AG04450 (cell line): ENCODE results near the gene CLDN3. TPM values are rescaled to one million over a fixed set of nuclear protein-coding genes. Genes with fewer than 3 reads are reported as not detected.
"Not testable (repeated sequence)": the region's sequence is repeated elsewhere in the genome, so short reads cannot be mapped to it uniquely, and the experiment has no call there.

Source experiments
- CTCF ChIA-PET: fragments of 300-600, 350-600 bp; formaldehyde crosslinking; extraction: SDS; loops from one replicate; lab custom pipeline; 2022; ENCODE audit warnings: antibody characterized with exemption, inconsistent platforms; lab: Charles Lee
- POLR2A ChIA-PET: fragments of 350-600 bp; formaldehyde crosslinking; extraction: SDS; loops from one replicate; lab custom pipeline; 2021; ENCODE audit warnings: antibody characterized with exemption, inconsistent platforms; lab: Yijun Ruan, JAX
- DNase-seq: peaks from one replicate; pipeline ENCODE4 v3.0.0-alpha.2; 2011; ENCODE audit warnings: low read depth, low spot score
- H3K27ac ChIP-seq: one replicate; pipeline ENCODE4 v1.5.1; 2012; ENCODE audit warnings: low read depth, low read length, control low read depth
- H3K27me3 ChIP-seq: one replicate; pipeline ENCODE4 v1.6.0; 2012; ENCODE audit warnings: low read length; ENCODE audit not compliant: control insufficient read depth, insufficient read depth
- H3K4me3 ChIP-seq: 2 replicates; pipeline ENCODE4 v1.5.1; 2011; ENCODE audit warnings: mild to moderate bottlenecking, low read depth, low read length, control low read depth
- H3K9me3 ChIP-seq: 2 replicates; pipeline ENCODE4 v1.5.1; 2012; ENCODE audit warnings: low read length; ENCODE audit not compliant: control insufficient read depth, insufficient read depth
- CTCF ChIP-seq: IDR thresholded peaks from 2 replicates; pipeline ENCODE4 v1.5.1; 2011; ENCODE audit warnings: low read depth, low read length, control low read depth, inconsistent platforms
- polyA plus RNA-seq: library from polyadenylated mRNA; depleted of rRNA; stranded (reverse); fragments of >200 nt; gene quantifications from 2 replicates; pipeline ENCODE4 v1.2.3, GENCODE V29; 2011

CLDN3 gene
- polyA plus RNA-seq, 1 experiment, result not detected

GRCh38 chr7:73810998-73811360 is 40.9 kb upstream of the CLDN3 start:
- CTCF ChIA-PET, result interaction anchor here (1.3 to 3.3 kb wide), 4 partner anchors 8 to 44 kb away, joined by 3 to 39 read pairs (median 4); no protein-coding TSS in a partner anchor
- no peak overlapping the region for H3K4me3 ChIP-seq

GRCh38 chr7:73809467-73809951 is 39.4 kb upstream of the CLDN3 start:
- Histone ChIP-seq H3K4me3 (no peak overlapping the region), H3K27me3 (no peaks in the 10 kb centered on the region), H3K9me3 (peaks cover 5% of the 10 kb centered on the region; the same call in 1 of the 2 replicates), H3K27ac (no peak overlapping the region)
- ChIA-PET POLR2A (no interaction called here), CTCF (interaction anchor here (3.3 kb wide), 1 partner anchor 46 kb away, joined by 39 read pairs; no protein-coding TSS in a partner anchor)
- TF ChIP-seq CTCF, result no peak
- DNase-seq, result no peak

More at GRCh38 chr7:73810998-73811360, 40.9 kb upstream of the CLDN3 start:
- DNase-seq, result no peak
- TF ChIP-seq CTCF, result no peak
- Histone ChIP-seq H3K9me3 (peaks cover 5% of the 10 kb centered on the region; the same call in 1 of the 2 replicates), H3K27me3 (no peaks in the 10 kb centered on the region), H3K27ac (no peak overlapping the region)
- POLR2A ChIA-PET, result no interaction called here

- Histone ChIP-seq H3K4me3 (no peak overlapping the region), H3K9me3 (no peaks in the 10 kb centered on the region; the same call in 1 of the 2 replicates), H3K27me3 (no peaks in the 10 kb centered on the region), H3K27ac (no peak overlapping the region)
- no peak for DNase-seq
- TF ChIP-seq CTCF, result no peak
- ChIA-PET CTCF (no interaction called here), POLR2A (no interaction called here)
Measured at GRCh38 chr7:73802459-73802858, 32.4 kb upstream of the CLDN3 start.

GRCh38 chr7:73801577-73801976 is 31.5 kb upstream of the CLDN3 start:
- Histone ChIP-seq H3K27me3 (no peaks in the 10 kb centered on the region), H3K4me3 (no peak overlapping the region), H3K27ac (no peak overlapping the region), H3K9me3 (no peaks in the 10 kb centered on the region; the same call in 1 of the 2 replicates)
- no peak for TF ChIP-seq CTCF
- no peak for DNase-seq
- ChIA-PET CTCF (interaction anchor here (0.6 kb wide), 1 partner anchor 266 kb away, joined by 6 read pairs; no protein-coding TSS in a partner anchor), POLR2A (no interaction called here)

- no peak for DNase-seq
- POLR2A ChIA-PET, result no interaction called here
- H3K9me3 ChIP-seq, result no peaks in the 10 kb centered on the region; the same call in 1 of the 2 replicates
- no peak overlapping the region for H3K4me3 ChIP-seq
- CTCF ChIA-PET, result no interaction called here
- TF ChIP-seq CTCF, result no peak
- no peaks in the 10 kb centered on the region for H3K27me3 ChIP-seq
- no peak overlapping the region for H3K27ac ChIP-seq
Measured at GRCh38 chr7:73799282-73800141, 29.4 kb upstream of the CLDN3 start.

- DNase-seq, H3K9me3 ChIP-seq, H3K4me3 ChIP-seq, CTCF ChIA-PET, H3K27ac ChIP-seq, POLR2A ChIA-PET, H3K27me3 ChIP-seq: not testable (repeated sequence)
Measured at GRCh38 chr7:73797176-73797575, 27.1 kb upstream of the CLDN3 start.

- H3K27me3 ChIP-seq, DNase-seq, CTCF ChIA-PET, H3K9me3 ChIP-seq, H3K4me3 ChIP-seq, POLR2A ChIA-PET, H3K27ac ChIP-seq: not testable (repeated sequence)
Measured at GRCh38 chr7:73796656-73797055, 26.6 kb upstream of the CLDN3 start.
